ENCODE measurements around the gene MAPK1. TPM values are rescaled to one million over a fixed set of nuclear protein-coding genes. Genes with fewer than 3 reads are reported as not detected.
"Not testable (repeated sequence)": the region's sequence is repeated elsewhere in the genome, so short reads cannot be mapped to it uniquely, and the experiment has no call there.

MAPK1 gene
- total and polyA plus RNA-seq, 12 donors: 8.3 to 124 (median 101) TPM

- Histone ChIP-seq H3K27ac (no peak overlapping the region), H3K4me3 (no peak overlapping the region), H3K36me3 (no peaks in the 10 kb centered on the region), H3K9me3 (no peaks in the 10 kb centered on the region), H3K27me3 (no peaks in the 10 kb centered on the region), H3K4me1 (peaks cover 0 to 2% (median 0%) of the 10 kb centered on the region in 9 donors)
- 90 to 93% methylated on average over 10 of the region's 10 CpGs for WGBS, 2 donors
- intact Hi-C loops (cut with DNase I): no loop called here
- no peak for DNase-seq
- TF ChIP-seq CTCF (IDR thresholded peaks at IDR 0.05): no peak
- no peak for ATAC-seq
Observed at GRCh38 chr22:21881841-21882753, 14.7 kb upstream of the MAPK1 start.

- DNase-seq: no peak
- Histone ChIP-seq H3K4me3 (no peak overlapping the region), H3K4me1 (peaks cover 0 to 11% (median 0%) of the 10 kb centered on the region in 9 donors), H3K27me3 (no peaks in the 10 kb centered on the region), H3K36me3 (no peaks in the 10 kb centered on the region), H3K9me3 (no peaks in the 10 kb centered on the region), H3K27ac (no peak overlapping the region)
- ATAC-seq: no peak
- WGBS, 2 donors: 60 to 65% methylated on average over 4 of the region's 4 CpGs
- intact Hi-C loops (cut with DNase I): loop anchor here in 1 of 10 donors (10.0 kb wide), 1 partner anchor 112 kb away; no protein-coding TSS in a partner anchor
- no peak for TF ChIP-seq CTCF (IDR thresholded peaks at IDR 0.05)
Observed at GRCh38 chr22:21876486-21877176, 9.2 kb upstream of the MAPK1 start.

- H3K27me3 ChIP-seq, DNase-seq, ATAC-seq, H3K27ac ChIP-seq, H3K4me3 ChIP-seq, H3K9me3 ChIP-seq, H3K36me3 ChIP-seq: not testable (repeated sequence)
- peaks cover 0 to 11% (median 0%) of the 10 kb centered on the region in 9 donors for H3K4me1 ChIP-seq
- intact Hi-C loops (cut with DNase I): loop anchor here in 1 of 10 donors (10.0 kb wide), 1 partner anchor 110 kb away; no protein-coding TSS in a partner anchor
- WGBS, 2 donors: 82 to 87% methylated on average over 4 of the region's 4 CpGs
Observed at GRCh38 chr22:21874953-21875352, 7.5 kb upstream of the MAPK1 start.

- Histone ChIP-seq H3K9me3 (no peaks in the 10 kb centered on the region), H3K36me3 (no peaks in the 10 kb centered on the region), H3K27ac (no peak overlapping the region), H3K4me1 (peaks cover 0 to 13% (median 2%) of the 10 kb centered on the region in 9 donors), H3K4me3 (no peak overlapping the region), H3K27me3 (no peaks in the 10 kb centered on the region)
- 95 to 97% methylated on average over 7 of the region's 7 CpGs for WGBS, 2 donors
- DNase-seq (no peak), ATAC-seq (no peak)
- intact Hi-C loops (cut with DNase I): loop anchor here in 1 of 10 donors (10.0 kb wide), 1 partner anchor 109 kb away; no protein-coding TSS in a partner anchor
- no peak for TF ChIP-seq CTCF (IDR thresholded peaks at IDR 0.05)
Observed at GRCh38 chr22:21873619-21874018, 6.2 kb upstream of the MAPK1 start.

- WGBS, 2 donors: 95% methylated on average over 4 of the region's 4 CpGs
- H3K4me3 ChIP-seq, H3K36me3 ChIP-seq, DNase-seq, H3K27me3 ChIP-seq, H3K9me3 ChIP-seq, H3K27ac ChIP-seq, ATAC-seq: not testable (repeated sequence)
- H3K4me1 ChIP-seq: peaks cover 0 to 21% (median 10%) of the 10 kb centered on the region in 9 donors
- intact Hi-C loops (cut with DNase I): loop anchor here in 1 of 10 donors (10.0 kb wide), 1 partner anchor 108 kb away; no protein-coding TSS in a partner anchor
Observed at GRCh38 chr22:21872741-21873140, 5.3 kb upstream of the MAPK1 start.

All from heart right ventricle (tissue), 16 donors.